HG03175 (cell line): Measurements from ENCODE around the gene NKX2-2.

ENCODE experiments used
- ATAC-seq: cut with Tn5 transposase; IDR thresholded peaks from one replicate; pipeline ENCODE4 v1.9.1; 2021; ENCODE audit warnings: mild to moderate bottlenecking, moderate library complexity; ENCODE audit not compliant: unreplicated experiment

Gene NKX2-2

GRCh38 chr20:21522481-21523280 is 8.8 kb upstream of the NKX2-2 start:
- ATAC-seq = no peak

- no peak for ATAC-seq
Observed at GRCh38 chr20:21521596-21522480, 8.0 kb upstream of the NKX2-2 start.

GRCh38 chr20:21520702-21521595 is 7.1 kb upstream of the NKX2-2 start:
- no peak for ATAC-seq

DNA sequence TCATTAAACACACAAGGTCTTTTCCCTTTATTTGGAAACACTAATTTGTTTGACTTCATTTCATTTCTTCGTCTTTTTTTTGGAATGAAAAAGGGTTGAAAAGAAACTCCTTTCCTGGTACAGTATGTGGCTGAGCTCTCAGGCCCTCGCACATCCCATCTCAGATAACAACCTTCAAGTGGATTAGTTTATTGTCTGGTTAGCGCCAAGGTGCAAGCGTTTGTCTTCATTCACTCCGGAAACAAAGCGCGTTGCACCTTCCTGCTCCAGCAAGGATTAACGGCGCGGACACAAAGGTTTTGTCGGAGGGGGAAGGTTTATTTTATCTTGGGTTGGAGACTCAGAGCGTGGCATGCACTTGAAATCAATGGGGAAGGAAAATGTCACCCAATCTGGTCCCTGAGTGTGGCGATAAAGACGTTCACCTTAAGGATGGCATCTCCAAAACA is 5.3 kb upstream of the NKX2-2 start:
- ATAC-seq = no peak

GRCh38 chr20:21518292-21518991 is 4.6 kb upstream of the NKX2-2 start:
- ATAC-seq = no peak

- ATAC-seq = no peak
Observed at GRCh38 chr20:21517566-21518277, 3.9 kb upstream of the NKX2-2 start.

- no peak for ATAC-seq
Observed at GRCh38 chr20:21516861-21517565, 3.1 kb upstream of the NKX2-2 start.

DNA sequence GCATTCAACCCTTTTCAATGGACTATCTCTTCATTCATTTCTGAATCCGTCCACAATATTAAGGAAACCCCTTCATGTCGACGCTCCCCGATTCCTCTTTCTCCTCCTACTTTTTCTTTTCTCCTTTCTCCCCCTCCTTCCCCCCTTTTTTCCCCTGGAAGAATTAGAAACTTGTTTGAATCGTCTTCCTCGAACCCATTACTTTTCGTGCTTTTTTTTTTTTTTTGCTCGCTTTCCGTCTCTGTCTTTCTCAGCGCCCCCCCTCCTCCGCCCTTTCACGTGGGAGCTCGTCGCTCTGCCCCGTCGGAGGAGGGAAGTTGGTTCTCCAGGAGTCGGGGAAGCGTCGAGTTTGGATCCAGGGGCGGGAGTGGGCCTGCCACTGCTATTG is 2.3 kb upstream of the NKX2-2 start:
- no peak for ATAC-seq

- no peak for ATAC-seq
Observed at GRCh38 chr20:21515300-21516179, 1.7 kb upstream of the NKX2-2 start.

GRCh38 chr20:21514553-21515251 is 838 bp upstream of the NKX2-2 start:
- no peak for ATAC-seq

GRCh38 chr20:21513181-21513663 is 642 bp downstream of the NKX2-2 start:
- no peak for ATAC-seq

- no peak for ATAC-seq
Observed at GRCh38 chr20:21512634-21513180, 1.2 kb downstream of the NKX2-2 start.

DNA sequence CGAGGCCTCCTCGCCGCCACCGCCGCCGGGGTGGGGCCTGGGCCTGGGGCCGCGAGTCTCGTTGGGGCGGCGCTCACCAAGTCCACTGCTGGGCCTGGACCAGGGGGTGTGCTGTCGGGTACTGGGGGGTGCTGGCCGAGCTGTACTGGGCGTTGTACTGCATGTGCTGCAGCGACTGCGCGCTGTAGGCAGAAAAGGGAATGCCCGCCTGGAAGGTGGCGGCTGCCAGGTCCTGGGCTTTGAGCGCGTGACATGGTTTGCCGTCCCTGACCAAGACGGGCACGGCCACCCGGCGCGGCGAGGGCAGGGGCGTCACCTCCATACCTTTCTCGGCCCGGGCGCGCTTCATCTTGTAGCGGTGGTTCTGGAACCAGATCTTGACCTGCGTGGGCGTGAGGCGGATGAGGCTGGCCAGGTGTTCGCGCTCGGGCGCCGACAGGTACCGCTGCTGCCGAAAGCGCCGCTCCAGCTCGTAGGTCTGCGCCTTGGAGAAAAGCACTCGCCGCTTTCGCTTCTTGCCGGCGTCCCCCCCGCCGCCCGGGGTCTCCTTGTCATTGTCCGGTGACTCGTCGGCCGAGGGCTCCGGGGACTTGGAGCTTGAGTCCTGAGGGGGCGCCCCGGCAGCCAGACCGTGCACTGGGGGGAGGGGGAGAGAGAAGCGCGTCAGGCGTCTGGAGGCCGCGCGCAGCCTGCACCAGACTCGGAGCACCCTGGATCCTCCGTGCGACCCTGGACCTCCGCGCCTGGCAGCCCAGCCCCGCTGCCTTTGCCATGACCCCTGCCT is 1.8 kb downstream of the NKX2-2 start:
- ATAC-seq = no peak

DNA sequence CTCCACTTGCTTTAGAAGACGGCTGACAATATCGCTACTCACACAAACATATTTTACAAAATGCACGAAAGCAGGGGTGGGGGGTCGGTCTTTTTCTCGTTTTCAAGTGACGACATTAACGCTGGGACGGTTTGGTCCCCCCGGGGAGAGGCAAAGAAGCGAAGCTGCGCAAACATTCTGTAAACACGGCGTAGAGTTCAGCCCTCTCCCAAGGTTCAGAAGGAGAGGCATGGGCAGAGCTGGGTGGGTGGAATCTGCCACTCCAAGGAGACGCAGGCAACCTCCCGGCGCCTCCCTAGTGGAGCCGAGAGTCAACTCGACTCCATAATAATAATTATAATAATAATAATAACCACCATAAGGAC is 2.4 kb downstream of the NKX2-2 start:
- no peak for ATAC-seq

- ATAC-seq = no peak
Observed at GRCh38 chr20:21510414-21511384, 3.2 kb downstream of the NKX2-2 start.
